K562 (cell line): ENCODE measurements around the gene DESI1. TPM values are rescaled to one million over a fixed set of nuclear protein-coding genes. Genes with fewer than 3 reads are reported as not detected.
A peak's percentile ranks its signal among the peaks of the same experiment; 100 is the strongest.

Experiments used
- BRCA1 ChIP-seq, 2 experiments: fragments of 450-650 bp in 1 of 2; sonication (generic) in 1 of 2; formaldehyde crosslinking in 1 of 2; IDR thresholded peaks; 2 replicates each; pipeline versions ENCODE4 v1.5.0 to v1.6.1; 2017 to 2020; ENCODE audit warnings: mild to moderate bottlenecking in 1 of 2, missing genetic modification reagents in 1 of 2
- CEBPB ChIP-seq: fragments of 450-650 bp; IDR thresholded peaks from 2 replicates; pipeline ENCODE4 v1.6.1; 2016; ENCODE audit warnings: missing genetic modification characterization, missing compliant biosample characterization
- FOSL1 ChIP-seq: fragments of 200-800 bp; sonication (Bioruptor generic); conservative IDR thresholded peaks from 2 replicates; pipeline ENCODE4 v1.6.1; 2016; ENCODE audit warnings: missing genetic modification characterization, missing compliant biosample characterization
- FOXA1 ChIP-seq: fragments of 450-650 bp; IDR thresholded peaks from 2 replicates; pipeline ENCODE4 v1.6.1; 2016; ENCODE audit warnings: mild to moderate bottlenecking, borderline replicate concordance
- HDAC1 ChIP-seq, 2 experiments: fragments of 450-650 bp; IDR thresholded peaks; 2 replicates each; pipeline ENCODE4 v1.6.1; 2016 to 2017; ENCODE audit warnings: inconsistent platforms in 1 of 2, mild to moderate bottlenecking in 1 of 2, moderate library complexity in 1 of 2
- HNRNPK ChIP-seq: fragments of 200-400 bp; formaldehyde crosslinking; IDR thresholded peaks from one replicate; pipeline ENCODE4 v1.6.1; 2018; ENCODE audit warnings: mild to moderate bottlenecking, low read depth, low read length; ENCODE audit not compliant: poor library complexity, severe bottlenecking
- HNRNPUL1 ChIP-seq: fragments of 200-400 bp; formaldehyde crosslinking; IDR thresholded peaks from 2 replicates; pipeline ENCODE4 v1.6.1; 2017; ENCODE audit warnings: low read length
- HSF4 ChIP-seq: fragments of 250-450 bp; sonication (Bioruptor Pico); IDR thresholded peaks from 2 replicates; pipeline ENCODE4 v2.1.2; 2022; ENCODE audit warnings: mild to moderate bottlenecking, moderate library complexity, borderline replicate concordance
- JUN ChIP-seq, 2 experiments: sonication (generic) in 1 of 2; formaldehyde crosslinking in 1 of 2; IDR thresholded peaks; 2 replicates each; pipeline versions ENCODE4 v1.6.1 to v1.8.0; 2012 to 2022; ENCODE audit warnings: borderline replicate concordance in 2 of 2, mild to moderate bottlenecking in 2 of 2, improper control_type of control experiment in 1 of 2, low read depth in 1 of 2, low read length in 1 of 2, missing genetic modification reagents in 1 of 2
- KDM1A ChIP-seq, 2 experiments: fragments of 450-650 bp; IDR thresholded peaks; 2 replicates each; pipeline ENCODE4 v1.6.1; 2016; ENCODE audit warnings: mild to moderate bottlenecking in 2 of 2
- KLF10 ChIP-seq: fragments of 250-450 bp; sonication (Bioruptor Pico); IDR thresholded peaks from 2 replicates; pipeline ENCODE4 v1.6.1; 2021; ENCODE audit warnings: matching md5 sums
- NFE2 ChIP-seq: IDR thresholded peaks from 2 replicates; pipeline ENCODE4 v1.6.1; 2014; ENCODE audit warnings: antibody characterized with exemption, low read depth
- RBM39 ChIP-seq: fragments of 200-400 bp; formaldehyde crosslinking; optimal IDR thresholded peaks from 2 replicates; pipeline ENCODE3; 2018; ENCODE audit warnings: low read depth, low read length
- SIRT6 ChIP-seq: IDR thresholded peaks from one replicate; pipeline ENCODE4 v1.6.1; 2012; ENCODE audit warnings: low read depth, mild to moderate bottlenecking, control low read depth, inconsistent platforms, low read length, moderate library complexity
- SMARCE1 ChIP-seq: fragments of 450-650 bp; IDR thresholded peaks from 2 replicates; pipeline ENCODE4 v1.7.1; 2016; ENCODE audit warnings: mild to moderate bottlenecking
- SREBF1 ChIP-seq: fragments of 150-350 bp; IDR thresholded peaks from 2 replicates; pipeline ENCODE4 v1.6.1; 2014; ENCODE audit warnings: antibody characterized with exemption, low read depth, low read length, borderline replicate concordance
- TBP ChIP-seq: optimal IDR thresholded peaks from 2 replicates; pipeline ENCODE3; 2011; ENCODE audit warnings: low read depth, low read length, improper control_type of control experiment
- TCF3 ChIP-seq: sonication (generic); formaldehyde crosslinking; IDR thresholded peaks from 2 replicates; pipeline ENCODE4 v1.4.0; 2020; ENCODE audit warnings: mild to moderate bottlenecking, missing genetic modification reagents
- THRAP3 ChIP-seq: fragments of 450-650 bp; IDR thresholded peaks from 2 replicates; pipeline ENCODE4 v1.6.1; 2016; ENCODE audit warnings: mild to moderate bottlenecking, inconsistent platforms, borderline replicate concordance
- TOE1 ChIP-seq, 2 experiments: fragments of 450-650 bp in 1 of 2; sonication (generic) in 1 of 2; formaldehyde crosslinking in 1 of 2; IDR thresholded peaks; 2 replicates each; pipeline versions ENCODE4 v1.7.1 to v1.8.0; 2016 to 2022; ENCODE audit warnings: borderline replicate concordance in 2 of 2, mild to moderate bottlenecking in 2 of 2, antibody characterized with exemption in 1 of 2, inconsistent platforms in 1 of 2, low read depth in 1 of 2, missing genetic modification reagents in 1 of 2, moderate library complexity in 1 of 2
- U2AF2 ChIP-seq: fragments of 200-400 bp; formaldehyde crosslinking; optimal IDR thresholded peaks from 2 replicates; pipeline ENCODE3; 2017; ENCODE audit warnings: low read depth, mild to moderate bottlenecking, low read length
- ZNF232 ChIP-seq: sonication (generic); formaldehyde crosslinking; IDR thresholded peaks from 2 replicates; pipeline ENCODE4 v1.8.0; 2022; ENCODE audit warnings: mild to moderate bottlenecking, missing genetic modification reagents
- ZNF316 ChIP-seq: fragments of 450-650 bp; IDR thresholded peaks from 2 replicates; pipeline ENCODE4 v1.6.1; 2016
- polyA plus RNA-seq, 8 experiments: library from polyadenylated mRNA; depleted of rRNA in 4 of 8; stranded (reverse) in 5 of 8; unstranded in 3 of 8; fragments of >200 nt; fragmentation: Nextera tagmentation in 2 of 8; fragmentation: Illumina TruSeq in 1 of 8; extraction: Ambion mirVana in 2 of 8; extraction: Trizol in 1 of 8; gene quantifications; 2 replicates each; pipeline versions ENCODE4 v1.2.1 to v1.2.3, GENCODE V29; 2011 to 2014; ENCODE audit warnings: inconsistent platforms in 1 of 8, missing spikeins in 1 of 8
- total RNA-seq, 7 experiments: library from RNA; depleted of rRNA in 6 of 7; stranded (reverse); fragments of >200 nt in 6 of 7; fragmentation: Illumina TruSeq in 2 of 7; extraction: Trizol in 2 of 7; gene quantifications; 2 replicates each; pipeline versions ENCODE4 v1.2.1 to v1.2.3, GENCODE V29; 2011 to 2021; ENCODE audit warnings: low replicate concordance in 1 of 7
- TF ChIP-seq, protein P1 (sequence below), 2 experiments: fragments of 450-650 bp in 1 of 2; sonication (generic) in 1 of 2; formaldehyde crosslinking in 1 of 2; IDR thresholded peaks in 1 of 2; conservative IDR thresholded peaks in 1 of 2; 2 replicates each; pipeline versions ENCODE4 v1.6.1 to v1.8.1; 2016 to 2023; ENCODE audit warnings: mild to moderate bottlenecking in 2 of 2, moderate library complexity in 2 of 2, inconsistent platforms in 1 of 2, missing genetic modification reagents in 1 of 2
- TF ChIP-seq, protein P2 (sequence below): sonication (generic); formaldehyde crosslinking; IDR thresholded peaks from 2 replicates; pipeline ENCODE4 v1.8.1; 2022; ENCODE audit warnings: missing genetic modification reagents
- TF ChIP-seq, protein P3 (sequence below): fragments of 250-450 bp; sonication (Bioruptor Pico); IDR thresholded peaks from 2 replicates; pipeline ENCODE4 v1.8.0; 2021; ENCODE audit warnings: moderate library complexity, mild to moderate bottlenecking, inconsistent platforms

Gene DESI1
- total and polyA plus RNA-seq, 9 of the 15 experiments (the other 6 are each of a cell fraction or from before 2014, with no cell fraction given): 7.2 to 45.9 (median 29.8) TPM

DNA sequence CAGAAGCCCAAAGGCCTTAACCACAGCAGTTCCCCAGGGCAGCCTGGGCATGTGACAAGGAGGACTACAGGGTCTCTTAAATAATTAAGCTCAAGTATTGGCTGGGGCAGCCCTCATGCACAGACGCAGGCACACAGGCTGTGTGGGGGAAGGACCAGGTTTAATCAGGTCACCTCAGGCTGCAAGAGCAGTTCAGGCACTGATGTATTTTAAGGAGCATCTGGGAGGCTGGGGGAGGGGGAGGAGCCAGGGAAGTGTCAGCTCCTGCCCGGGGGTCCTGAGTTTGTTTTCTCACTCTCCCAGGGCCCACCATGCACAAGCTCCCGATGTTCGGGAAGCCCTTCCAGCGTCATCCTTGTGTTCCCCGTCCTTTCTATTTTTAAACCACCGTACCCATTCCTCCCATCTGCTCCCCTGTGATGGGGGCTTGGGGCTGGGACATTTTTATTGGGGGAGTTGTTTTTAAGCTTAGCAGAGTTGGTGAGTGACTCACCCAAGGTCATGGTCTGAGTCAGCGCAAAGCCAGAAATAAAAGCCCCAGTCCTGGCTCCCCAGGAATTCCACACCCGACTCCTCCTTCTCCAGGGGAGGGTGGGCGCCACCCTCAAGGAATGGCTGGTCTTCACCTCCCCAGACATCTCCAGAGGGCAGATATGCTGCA, 57.7 kb downstream of the DESI1 start (continued):
- TF ChIP-seq FOXA1 (no peak), TBP (no peak), ZNF316 (peak; percentile 36), NFE2 (peak; percentile 43; the same call in 1 of the 2 replicates), SIRT6 (no peak), FOSL1 (peak; percentile 92), TCF3 (CRISPR knock-in tag) (0 out of 2 replicates have a peak, but pooled peaks have one; percentile 14), HSF4 (no peak), RBM39 (no peak), CEBPB (no peak), TOE1 (IDR thresholded peaks at IDR 0.05; ENCODE audit: borderline replicate concordance) (no peak), TOE1 (CRISPR knock-in tag; IDR thresholded peaks at IDR 0.05; ENCODE audit: borderline replicate concordance, low read depth) (no peak), SMARCE1 (peak; percentile 73), U2AF2 (no peak), SREBF1 (no peak), ZNF232 (no peak), THRAP3 (no peak), KLF10 (CRISPR knock-in tag) (no peak), BRCA1 (IDR thresholded peaks at IDR 0.05) (no peak), BRCA1 (CRISPR knock-in tag; IDR thresholded peaks at IDR 0.05) (no peak), HNRNPK (no peak), HDAC1 (IDR thresholded peaks at IDR 0.05) (no peak), HNRNPUL1 (no peak), JUN (IDR thresholded peaks at IDR 0.05; ENCODE audit: borderline replicate concordance, low read depth, low read length) (peak; percentile 71; the same call in 1 of the 2 replicates), JUN (CRISPR knock-in tag; IDR thresholded peaks at IDR 0.05; ENCODE audit: borderline replicate concordance) (no peak), KDM1A (IDR thresholded peaks at IDR 0.05) (peak in 1 of 2 experiments; percentile 72; a peak in 2 of 4 replicates)
- TF ChIP-seq, protein P1, sequence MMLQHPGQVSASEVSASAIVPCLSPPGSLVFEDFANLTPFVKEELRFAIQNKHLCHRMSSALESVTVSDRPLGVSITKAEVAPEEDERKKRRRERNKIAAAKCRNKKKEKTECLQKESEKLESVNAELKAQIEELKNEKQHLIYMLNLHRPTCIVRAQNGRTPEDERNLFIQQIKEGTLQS (IDR thresholded peaks at IDR 0.05): peak; percentile 89
- TF ChIP-seq, protein P1 (CRISPR knock-in tag; conservative IDR thresholded peaks at IDR 0.05): no peak
- TF ChIP-seq, protein P2, sequence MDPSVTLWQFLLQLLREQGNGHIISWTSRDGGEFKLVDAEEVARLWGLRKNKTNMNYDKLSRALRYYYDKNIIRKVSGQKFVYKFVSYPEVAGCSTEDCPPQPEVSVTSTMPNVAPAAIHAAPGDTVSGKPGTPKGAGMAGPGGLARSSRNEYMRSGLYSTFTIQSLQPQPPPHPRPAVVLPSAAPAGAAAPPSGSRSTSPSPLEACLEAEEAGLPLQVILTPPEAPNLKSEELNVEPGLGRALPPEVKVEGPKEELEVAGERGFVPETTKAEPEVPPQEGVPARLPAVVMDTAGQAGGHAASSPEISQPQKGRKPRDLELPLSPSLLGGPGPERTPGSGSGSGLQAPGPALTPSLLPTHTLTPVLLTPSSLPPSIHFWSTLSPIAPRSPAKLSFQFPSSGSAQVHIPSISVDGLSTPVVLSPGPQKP (CRISPR knock-in tag): no peak
- TF ChIP-seq, protein P3, sequence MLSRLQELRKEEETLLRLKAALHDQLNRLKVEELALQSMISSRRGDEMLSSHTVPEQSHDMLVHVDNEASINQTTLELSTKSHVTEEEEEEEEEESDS (CRISPR knock-in tag): no peak
